ENCODE measurements around the gene SLC22A14. TPM values are rescaled to one million over a fixed set of nuclear protein-coding genes. Genes with fewer than 3 reads are reported as not detected.
A peak's percentile ranks its signal among the peaks of the same experiment; 100 is the strongest.

Gene SLC22A14
- total and polyA plus RNA-seq, 2 donors from 2014 or later: 0.19 to 0.75 TPM

DNA sequence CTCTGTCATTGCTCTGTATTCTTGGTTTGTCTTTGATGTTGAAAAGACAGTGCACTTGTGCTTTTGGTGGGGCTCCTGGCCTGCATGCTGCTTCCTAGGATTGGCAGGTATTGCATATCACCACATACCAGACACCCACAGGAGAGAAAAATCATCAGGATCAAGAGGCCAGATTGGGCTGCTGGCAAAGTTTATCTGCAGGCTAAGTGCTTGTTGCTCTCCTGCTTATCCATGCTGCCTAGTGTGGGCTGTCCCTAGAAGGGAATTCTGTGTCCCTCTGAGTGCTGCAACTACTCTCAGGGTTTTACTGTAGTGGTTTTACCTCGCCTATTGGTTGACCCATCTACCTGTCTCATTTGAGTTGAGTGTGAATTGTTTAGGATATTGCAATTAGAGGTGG, 17.3 kb upstream of the SLC22A14 start:
- intact Hi-C loops (cut with DNase I): no loop called here
- no peak for FAIRE-seq
- Histone ChIP-seq H3K9ac (ENCODE audit: low read length in 3 of 3) (no peak overlapping the region), H3K36me3 (ENCODE audit: control insufficient read depth in 2 of 3, insufficient read depth in 3 of 3, low read length in 3 of 3) (no peaks in the 10 kb centered on the region), H3K4me3 (ENCODE audit: low read length in 3 of 3) (no peak overlapping the region), H3K27me3 (ENCODE audit: control insufficient read depth, insufficient read depth, low read length) (no peaks in the 10 kb centered on the region), H3K4me1 (ENCODE audit: control insufficient read depth in 2 of 3, insufficient read depth in 2 of 3, low read depth in 1 of 3, low read length in 3 of 3) (peaks cover 0 to 29% (median 28%) of the 10 kb centered on the region in 3 donors), H3K27ac (ENCODE audit: low read depth in 2 of 2, low read length in 2 of 2) (peak overlapping the region; percentile 33), H3K9me3 (ENCODE audit: control insufficient read depth in 2 of 3, insufficient read depth in 1 of 3, low read length in 3 of 3) (peaks cover 0 to 7% (median 0%) of the 10 kb centered on the region in 3 donors)
- TF ChIP-seq, protein P1, sequence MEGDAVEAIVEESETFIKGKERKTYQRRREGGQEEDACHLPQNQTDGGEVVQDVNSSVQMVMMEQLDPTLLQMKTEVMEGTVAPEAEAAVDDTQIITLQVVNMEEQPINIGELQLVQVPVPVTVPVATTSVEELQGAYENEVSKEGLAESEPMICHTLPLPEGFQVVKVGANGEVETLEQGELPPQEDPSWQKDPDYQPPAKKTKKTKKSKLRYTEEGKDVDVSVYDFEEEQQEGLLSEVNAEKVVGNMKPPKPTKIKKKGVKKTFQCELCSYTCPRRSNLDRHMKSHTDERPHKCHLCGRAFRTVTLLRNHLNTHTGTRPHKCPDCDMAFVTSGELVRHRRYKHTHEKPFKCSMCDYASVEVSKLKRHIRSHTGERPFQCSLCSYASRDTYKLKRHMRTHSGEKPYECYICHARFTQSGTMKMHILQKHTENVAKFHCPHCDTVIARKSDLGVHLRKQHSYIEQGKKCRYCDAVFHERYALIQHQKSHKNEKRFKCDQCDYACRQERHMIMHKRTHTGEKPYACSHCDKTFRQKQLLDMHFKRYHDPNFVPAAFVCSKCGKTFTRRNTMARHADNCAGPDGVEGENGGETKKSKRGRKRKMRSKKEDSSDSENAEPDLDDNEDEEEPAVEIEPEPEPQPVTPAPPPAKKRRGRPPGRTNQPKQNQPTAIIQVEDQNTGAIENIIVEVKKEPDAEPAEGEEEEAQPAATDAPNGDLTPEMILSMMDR (IDR thresholded peaks at IDR 0.05; ENCODE audit: borderline replicate concordance, extremely low read depth, insufficient read depth): no peak
- no peak for DNase-seq

GRCh38 chr3:38265604-38266307, 16.3 kb upstream of the SLC22A14 start, which contains the start of gene SLC22A13:
Gene SLC22A13 (plus strand): TSS chr3:38265812. CDS start chr3:38265861, 49 bp downstream.
- Histone ChIP-seq H3K27ac (ENCODE audit: low read depth in 2 of 2, low read length in 2 of 2) (peak within 1 kb of the TSS; percentile 48 to 54), H3K4me1 (ENCODE audit: control insufficient read depth in 2 of 3, insufficient read depth in 2 of 3, low read depth in 1 of 3, low read length in 3 of 3) (peaks cover 0 to 29% (median 28%) of the 10 kb centered on the region in 3 donors), H3K9me3 (ENCODE audit: control insufficient read depth in 2 of 3, insufficient read depth in 1 of 3, low read length in 3 of 3) (peaks cover 0 to 7% (median 0%) of the 10 kb centered on the region in 3 donors), H3K4me3 (ENCODE audit: low read length in 3 of 3) (peak within 1 kb of the TSS in 2 of 3 donors; percentile 60 to 62), H3K27me3 (ENCODE audit: control insufficient read depth, insufficient read depth, low read length) (no peaks in the 10 kb centered on the region), H3K36me3 (ENCODE audit: control insufficient read depth in 2 of 3, insufficient read depth in 3 of 3, low read length in 3 of 3) (no peaks in the 10 kb centered on the region), H3K9ac (ENCODE audit: low read length in 3 of 3) (no peak within 1 kb of the TSS)
- no peak for FAIRE-seq
- TF ChIP-seq, protein P1 (IDR thresholded peaks at IDR 0.05; ENCODE audit: borderline replicate concordance, extremely low read depth, insufficient read depth): no peak
- DNase-seq: no peak
- intact Hi-C loops (cut with DNase I): no loop called here

DNA sequence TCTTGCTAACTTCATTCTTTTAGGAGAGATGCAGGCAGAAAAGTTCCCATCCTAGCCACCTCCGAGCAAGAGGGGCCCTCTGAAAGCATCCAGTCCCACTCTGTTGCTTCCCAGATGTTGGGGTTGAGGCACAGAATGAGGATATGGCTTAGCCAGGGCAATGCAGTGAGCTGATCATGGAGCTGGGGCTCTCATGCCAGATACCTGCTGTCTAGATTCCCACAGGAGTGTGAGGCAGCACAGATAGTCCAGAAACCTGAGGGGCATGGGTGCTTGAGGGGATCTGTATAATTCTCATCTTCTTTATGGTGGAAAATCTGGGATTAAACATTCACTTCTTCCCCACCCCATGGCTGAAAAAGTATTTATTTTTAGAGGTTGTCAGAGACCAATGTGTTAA, 15.3 kb upstream of the SLC22A14 start:
- intact Hi-C loops (cut with DNase I): no loop called here
- TF ChIP-seq, protein P1 (IDR thresholded peaks at IDR 0.05; ENCODE audit: borderline replicate concordance, extremely low read depth, insufficient read depth): no peak
- no peak for FAIRE-seq

More for the DNA sequence above, 15.3 kb upstream of the SLC22A14 start:
- Histone ChIP-seq H3K27ac (ENCODE audit: low read depth in 2 of 2, low read length in 2 of 2) (peak overlapping the region; percentile 48 to 54), H3K9me3 (ENCODE audit: control insufficient read depth in 2 of 3, insufficient read depth in 1 of 3, low read length in 3 of 3) (peaks cover 0 to 3% (median 0%) of the 10 kb centered on the region in 3 donors), H3K9ac (ENCODE audit: low read length in 3 of 3) (no peak overlapping the region), H3K27me3 (ENCODE audit: control insufficient read depth, insufficient read depth, low read length) (no peaks in the 10 kb centered on the region), H3K4me1 (ENCODE audit: control insufficient read depth in 2 of 3, insufficient read depth in 2 of 3, low read depth in 1 of 3, low read length in 3 of 3) (peaks cover 0 to 29% (median 29%) of the 10 kb centered on the region in 3 donors), H3K4me3 (ENCODE audit: low read length in 3 of 3) (peak overlapping the region in 2 of 3 donors; percentile 60 to 62), H3K36me3 (ENCODE audit: control insufficient read depth in 2 of 3, insufficient read depth in 3 of 3, low read length in 3 of 3) (no peaks in the 10 kb centered on the region)
- no peak for DNase-seq

All from kidney (tissue), 14 donors.